Sigmoid colon (tissue), 7 donors: Measurements from ENCODE around the gene FBP2. TPM values are rescaled to one million over a fixed set of nuclear protein-coding genes. Genes with fewer than 3 reads are reported as not detected.

Source experiments
- DNase-seq: peaks from one replicate; pipeline ENCODE4 v3.0.0-alpha.2; 2019
- H3K27ac ChIP-seq, 4 donors: fragments of 200-600 bp; sonication (generic); one replicate each; pipeline ENCODE4 v1.5.1; 2016 to 2019; ENCODE audit warnings: mild to moderate bottlenecking in 1 of 4
- H3K27me3 ChIP-seq, 3 donors: fragments of 200-600 bp; sonication (generic); one replicate each; pipeline ENCODE4 v1.5.1; 2019; ENCODE audit warnings: mild to moderate bottlenecking in 1 of 3
- H3K36me3 ChIP-seq, 4 donors: fragments of 200-600 bp; sonication (generic); one replicate each; pipeline ENCODE4 v1.5.1; 2016 to 2019
- H3K4me1 ChIP-seq, 4 donors: fragments of 200-600 bp; sonication (generic); one replicate each; pipeline ENCODE4 v1.5.1; 2017 to 2019
- H3K4me3 ChIP-seq, 4 donors: fragments of 200-600 bp; sonication (generic); one replicate each; pipeline ENCODE4 v1.5.1; 2017 to 2019; ENCODE audit warnings: mild to moderate bottlenecking in 2 of 4, moderate library complexity in 1 of 4
- H3K9me3 ChIP-seq, 4 donors: fragments of 200-600 bp in 3 of 4; sonication (generic) in 3 of 4; one replicate each; pipeline versions ENCODE4 v1.5.1 to v1.6.1; 2013 to 2019
- EP300 ChIP-seq, 4 donors: sonication (generic); formaldehyde crosslinking; IDR thresholded peaks; one replicate each; pipeline ENCODE4 v1.6.1; 2017; ENCODE audit warnings: antibody characterized with exemption in 4 of 4
- POLR2A ChIP-seq, 2 donors: fragments of 450-650 bp; IDR thresholded peaks; one replicate each; pipeline ENCODE4 v1.6.1; 2016; ENCODE audit warnings: antibody characterized with exemption in 2 of 2, mild to moderate bottlenecking in 2 of 2, moderate library complexity in 2 of 2
- POLR2AphosphoS5 ChIP-seq, 4 donors: sonication (generic); formaldehyde crosslinking; IDR thresholded peaks; one replicate each; pipeline ENCODE4 v1.6.1; 2017; ENCODE audit warnings: antibody characterized with exemption in 4 of 4
- WGBS, 2 donors: extraction: QIAGEN DNeasy Blood & Tissue Kit; methylation state at CpG; one replicate each; pipeline ENCODE4 v1.1.7; 2013; 5-methylcytosine and 5-hydroxymethylcytosine counted together
- intact Hi-C: fragments of 100-400 bp; cut with DNase I; formaldehyde crosslinking; loops from one replicate; pipeline ENCODE4 v1.15.1; 2023
- polyA plus RNA-seq, 3 donors: library from polyadenylated mRNA; stranded (reverse); fragments of 200-250 nt; gene quantifications; one replicate each; pipeline ENCODE4 v1.2.3, GENCODE V29; 2013
- total RNA-seq, 4 donors: library from RNA; depleted of rRNA; stranded (reverse); fragments of >200 nt; gene quantifications; one replicate each; pipeline ENCODE4 v1.1.0, GENCODE V29; 2016
- TF ChIP-seq, protein P1 (sequence below), 4 experiments: fragments of 450-650 bp in 3 of 4; fragments of 200-600 bp in 1 of 4; IDR thresholded peaks; one replicate each; pipeline ENCODE4 v1.5.1; 2016 to 2019; ENCODE audit warnings: antibody characterized with exemption in 4 of 4, mild to moderate bottlenecking in 3 of 4, moderate library complexity in 2 of 4
- donor health status: healthy with polysubstance abuse.
- donor health status: Bipolar disorder and iron deficiency.
- donor health status: healthy.

Gene FBP2
- total and polyA plus RNA-seq, 7 donors: 0.04 TPM; not detected in 6

DNA sequence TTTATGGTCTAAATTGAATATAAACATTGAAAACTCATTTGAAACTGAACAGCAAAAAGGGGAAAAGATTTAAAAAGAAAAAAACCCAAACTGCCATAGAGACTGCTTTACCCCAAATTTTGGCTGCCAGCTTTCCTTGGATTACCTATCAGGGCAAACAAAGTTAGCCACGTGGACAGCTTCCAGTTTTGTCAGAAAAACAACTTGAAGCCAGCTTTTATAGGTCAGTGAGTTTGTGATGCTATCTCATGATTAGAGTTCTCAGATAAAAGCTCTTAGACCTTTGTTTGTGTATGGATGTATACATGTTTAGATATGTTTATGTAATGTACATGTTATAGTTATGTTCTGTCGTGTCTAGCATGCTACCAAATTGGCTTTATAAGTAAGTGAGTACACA lies 16.1 kb downstream of the FBP2 start:
- TF ChIP-seq, protein P1, sequence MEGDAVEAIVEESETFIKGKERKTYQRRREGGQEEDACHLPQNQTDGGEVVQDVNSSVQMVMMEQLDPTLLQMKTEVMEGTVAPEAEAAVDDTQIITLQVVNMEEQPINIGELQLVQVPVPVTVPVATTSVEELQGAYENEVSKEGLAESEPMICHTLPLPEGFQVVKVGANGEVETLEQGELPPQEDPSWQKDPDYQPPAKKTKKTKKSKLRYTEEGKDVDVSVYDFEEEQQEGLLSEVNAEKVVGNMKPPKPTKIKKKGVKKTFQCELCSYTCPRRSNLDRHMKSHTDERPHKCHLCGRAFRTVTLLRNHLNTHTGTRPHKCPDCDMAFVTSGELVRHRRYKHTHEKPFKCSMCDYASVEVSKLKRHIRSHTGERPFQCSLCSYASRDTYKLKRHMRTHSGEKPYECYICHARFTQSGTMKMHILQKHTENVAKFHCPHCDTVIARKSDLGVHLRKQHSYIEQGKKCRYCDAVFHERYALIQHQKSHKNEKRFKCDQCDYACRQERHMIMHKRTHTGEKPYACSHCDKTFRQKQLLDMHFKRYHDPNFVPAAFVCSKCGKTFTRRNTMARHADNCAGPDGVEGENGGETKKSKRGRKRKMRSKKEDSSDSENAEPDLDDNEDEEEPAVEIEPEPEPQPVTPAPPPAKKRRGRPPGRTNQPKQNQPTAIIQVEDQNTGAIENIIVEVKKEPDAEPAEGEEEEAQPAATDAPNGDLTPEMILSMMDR (IDR thresholded peaks at IDR 0.05): no peak
- TF ChIP-seq POLR2A (IDR thresholded peaks at IDR 0.05) (no peak), POLR2AphosphoS5 (IDR thresholded peaks at IDR 0.05) (no peak), EP300 (IDR thresholded peaks at IDR 0.05) (no peak)
- no peaks in the 10 kb centered on the region for H3K36me3 ChIP-seq
- intact Hi-C loops: no loop called here
- DNase-seq: no peak
- 18 to 46% methylated on average over 2 of the region's 2 CpGs for WGBS, 2 donors
- H3K4me3 ChIP-seq: no peak overlapping the region
- H3K27ac ChIP-seq: no peak overlapping the region
- H3K4me1 ChIP-seq: peaks cover 0 to 12% (median 9%) of the 10 kb centered on the region in 4 donors
- no peaks in the 10 kb centered on the region for H3K27me3 ChIP-seq
- no peaks in the 10 kb centered on the region for H3K9me3 ChIP-seq

DNA sequence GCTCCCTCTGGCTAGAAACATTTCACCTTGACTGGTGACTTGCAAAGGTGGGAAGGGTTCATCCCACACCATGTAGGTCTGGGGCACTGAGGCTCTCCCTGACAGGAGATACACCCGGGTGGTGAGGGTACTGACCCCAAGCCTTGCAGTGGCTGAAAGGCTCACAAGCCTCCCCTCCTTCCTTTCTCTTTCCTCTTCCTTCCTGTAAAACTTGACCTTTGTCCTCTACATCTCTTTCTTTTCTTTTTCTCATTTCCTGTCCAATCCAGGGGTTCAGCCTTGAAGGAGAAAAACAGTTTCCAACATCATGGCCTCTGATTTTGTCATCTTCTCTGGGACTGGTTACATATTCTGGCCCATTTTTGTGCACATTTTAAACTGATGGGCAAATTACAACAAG lies 16.6 kb downstream of the FBP2 start:
- intact Hi-C loops: no loop called here
- H3K27me3 ChIP-seq: no peaks in the 10 kb centered on the region
- WGBS, 2 donors: 20 to 24% methylated on average over 1 of the region's 1 CpG
- H3K27ac ChIP-seq: no peak overlapping the region
- no peaks in the 10 kb centered on the region for H3K36me3 ChIP-seq
- no peak overlapping the region for H3K4me3 ChIP-seq
- no peak for DNase-seq
- TF ChIP-seq POLR2A (IDR thresholded peaks at IDR 0.05): no peak
- TF ChIP-seq, protein P1 (IDR thresholded peaks at IDR 0.05): no peak
- no peak for TF ChIP-seq POLR2AphosphoS5 (IDR thresholded peaks at IDR 0.05)
- H3K4me1 ChIP-seq: peaks cover 0 to 12% (median 9%) of the 10 kb centered on the region in 4 donors
- no peaks in the 10 kb centered on the region for H3K9me3 ChIP-seq

DNA sequence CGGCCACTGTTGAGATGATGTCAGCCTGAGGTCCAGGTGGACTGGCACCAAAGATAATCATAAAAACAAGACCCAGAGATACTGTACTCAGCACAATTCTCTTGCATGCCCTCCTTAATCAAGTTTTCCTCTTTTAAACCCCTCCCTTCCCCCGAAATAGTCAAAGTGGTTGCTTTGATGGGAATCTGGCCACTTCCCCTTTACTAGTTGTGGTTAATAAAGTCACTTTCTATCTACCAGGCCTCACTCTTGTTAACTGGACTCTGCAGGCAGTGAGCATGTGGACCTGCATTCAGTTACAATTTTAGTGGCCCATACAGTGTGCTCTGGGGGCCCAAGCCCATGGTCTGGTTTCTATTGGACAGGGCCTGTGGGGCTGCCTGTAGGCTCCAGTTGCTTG lies 17.5 kb downstream of the FBP2 start:
- Histone ChIP-seq H3K9me3 (no peaks in the 10 kb centered on the region), H3K36me3 (no peaks in the 10 kb centered on the region), H3K4me3 (no peak overlapping the region), H3K27ac (no peak overlapping the region), H3K27me3 (no peaks in the 10 kb centered on the region), H3K4me1 (peaks cover 0 to 12% (median 9%) of the 10 kb centered on the region in 4 donors)
- no peak for DNase-seq
- WGBS, 2 donors: 78 to 92% methylated on average over 2 of the region's 2 CpGs
- intact Hi-C loops: no loop called here
- TF ChIP-seq, protein P1 (IDR thresholded peaks at IDR 0.05): no peak
- TF ChIP-seq EP300 (IDR thresholded peaks at IDR 0.05): no peak
- no peak for TF ChIP-seq POLR2A (IDR thresholded peaks at IDR 0.05)
- TF ChIP-seq POLR2AphosphoS5 (IDR thresholded peaks at IDR 0.05): no peak

DNA sequence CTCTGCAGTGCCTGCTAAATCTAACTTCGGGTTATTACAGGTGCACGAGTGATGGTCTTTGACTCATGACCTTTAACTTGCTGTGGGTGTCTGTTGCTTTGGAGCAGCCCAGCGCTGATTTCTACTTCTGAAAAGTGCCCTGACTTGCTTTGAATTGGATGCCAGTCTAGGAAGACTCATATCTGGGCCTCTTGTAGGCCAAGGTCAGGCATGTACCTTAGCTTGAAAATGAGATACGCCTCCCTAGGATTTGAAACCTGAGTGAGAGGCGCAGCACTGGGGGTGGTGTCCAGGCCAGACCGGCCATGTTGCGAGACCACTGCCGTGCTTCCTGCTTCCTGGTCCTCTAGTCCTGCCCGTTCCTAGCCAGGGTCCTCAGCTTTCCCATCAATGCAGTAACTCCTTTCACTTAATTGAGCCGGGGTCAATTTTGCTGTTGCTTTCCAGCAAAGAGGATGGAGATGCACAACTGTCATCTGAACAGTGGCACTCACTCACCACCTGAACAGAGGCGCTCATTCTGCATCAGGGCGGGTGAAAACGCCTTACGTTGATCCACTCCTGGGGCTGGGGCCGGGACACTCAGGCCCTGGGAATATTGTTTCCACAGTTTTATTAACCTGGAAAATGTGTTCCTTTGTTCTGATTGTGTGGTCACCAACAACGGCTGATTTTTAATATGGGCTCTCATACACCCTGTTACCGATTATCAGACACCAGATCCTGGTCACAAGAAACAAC lies 24.5 kb downstream of the FBP2 start:
- Histone ChIP-seq H3K27me3 (no peaks in the 10 kb centered on the region), H3K9me3 (no peaks in the 10 kb centered on the region), H3K27ac (no peak overlapping the region), H3K4me3 (no peak overlapping the region), H3K36me3 (no peaks in the 10 kb centered on the region), H3K4me1 (no peaks in the 10 kb centered on the region)
- no peak for DNase-seq
- TF ChIP-seq POLR2AphosphoS5 (IDR thresholded peaks at IDR 0.05) (no peak), EP300 (IDR thresholded peaks at IDR 0.05) (no peak), POLR2A (IDR thresholded peaks at IDR 0.05) (no peak)
- TF ChIP-seq, protein P1 (IDR thresholded peaks at IDR 0.05): no peak
- 91 to 93% methylated on average over 17 of the region's 17 CpGs for WGBS, 2 donors
- intact Hi-C loops: no loop called here
